Loucy (cell line): ENCODE measurements around the gene TMEM253.

Source experiments
- EZH2phosphoT487 ChIP-seq: fragments of 200-600 bp; IDR thresholded peaks from 2 replicates; pipeline ENCODE4 v1.6.1; 2018; ENCODE audit warnings: antibody characterized with exemption, mild to moderate bottlenecking, moderate library complexity, borderline replicate concordance
- TF ChIP-seq, protein P1 (sequence below): fragments of 200-600 bp; sonication (generic); conservative IDR thresholded peaks from 2 replicates; pipeline ENCODE4 v1.5.1; 2014; ENCODE audit warnings: mild to moderate bottlenecking, antibody characterized with exemption, low read length

DNA sequence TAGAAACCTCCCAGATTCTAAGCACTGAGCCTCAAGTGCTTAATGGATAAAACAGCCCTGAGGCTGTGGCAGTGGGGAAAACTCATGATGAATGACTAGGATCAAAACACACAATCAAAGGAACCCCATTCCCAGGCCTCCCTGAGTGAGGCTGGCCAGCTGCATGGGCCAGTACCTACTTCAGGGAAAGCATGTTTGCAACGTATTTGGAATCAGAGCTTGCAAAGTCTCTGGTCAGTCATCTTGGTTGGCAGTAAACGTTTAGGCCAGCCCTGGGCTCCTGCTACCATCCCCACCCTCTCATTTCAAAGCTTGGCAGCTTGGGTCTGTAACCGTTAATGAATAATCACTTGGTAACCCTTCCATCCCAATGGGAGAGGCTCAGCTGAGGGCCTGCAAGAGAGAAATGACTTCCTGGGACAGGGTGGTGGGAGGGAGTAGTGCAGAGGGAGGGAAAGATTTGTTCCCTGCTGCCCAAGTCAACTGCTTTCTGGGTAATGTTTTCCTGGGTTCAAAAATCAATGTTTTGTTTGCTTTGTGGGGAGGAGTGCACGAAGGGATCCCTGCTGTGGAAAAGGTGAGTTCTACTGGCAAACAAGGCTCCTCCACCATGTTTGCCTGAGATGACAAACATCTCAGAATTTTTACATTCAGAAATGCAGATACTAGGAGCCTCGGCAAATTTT is 45.3 kb upstream of the TMEM253 start:
- TF ChIP-seq, protein P1, sequence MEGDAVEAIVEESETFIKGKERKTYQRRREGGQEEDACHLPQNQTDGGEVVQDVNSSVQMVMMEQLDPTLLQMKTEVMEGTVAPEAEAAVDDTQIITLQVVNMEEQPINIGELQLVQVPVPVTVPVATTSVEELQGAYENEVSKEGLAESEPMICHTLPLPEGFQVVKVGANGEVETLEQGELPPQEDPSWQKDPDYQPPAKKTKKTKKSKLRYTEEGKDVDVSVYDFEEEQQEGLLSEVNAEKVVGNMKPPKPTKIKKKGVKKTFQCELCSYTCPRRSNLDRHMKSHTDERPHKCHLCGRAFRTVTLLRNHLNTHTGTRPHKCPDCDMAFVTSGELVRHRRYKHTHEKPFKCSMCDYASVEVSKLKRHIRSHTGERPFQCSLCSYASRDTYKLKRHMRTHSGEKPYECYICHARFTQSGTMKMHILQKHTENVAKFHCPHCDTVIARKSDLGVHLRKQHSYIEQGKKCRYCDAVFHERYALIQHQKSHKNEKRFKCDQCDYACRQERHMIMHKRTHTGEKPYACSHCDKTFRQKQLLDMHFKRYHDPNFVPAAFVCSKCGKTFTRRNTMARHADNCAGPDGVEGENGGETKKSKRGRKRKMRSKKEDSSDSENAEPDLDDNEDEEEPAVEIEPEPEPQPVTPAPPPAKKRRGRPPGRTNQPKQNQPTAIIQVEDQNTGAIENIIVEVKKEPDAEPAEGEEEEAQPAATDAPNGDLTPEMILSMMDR, result no peak
- TF ChIP-seq EZH2phosphoT487, result no peak
